WTC11 (cell line): ENCODE results near the gene CHRNG. TPM values are rescaled to one million over a fixed set of nuclear protein-coding genes. Genes with fewer than 3 reads are reported as not detected.

Source experiments
- ATAC-seq: fragments of 200-7000 bp; cut with Tn5 transposase; 2 replicates; pipeline ENCODE4 v1.10.0; 2021; ENCODE audit warnings: mild to moderate bottlenecking, moderate library complexity
- CTCF ChIA-PET: fragments of 300-600 bp; sonication (Branson Sonifier 250); formaldehyde crosslinking; loops from one replicate; lab custom pipeline; 2021; ENCODE audit warnings: antibody characterized with exemption; lab: Charles Lee
- POLR2A ChIA-PET: fragments of 350-600 bp; sonication (Branson Sonifier 250); formaldehyde crosslinking; loops from one replicate; lab custom pipeline; 2021; ENCODE audit warnings: antibody characterized with exemption; lab: Charles Lee
- DNase-seq: peaks from one replicate; pipeline ENCODE4 v3.0.0; 2021; ENCODE audit warnings: low spot score
- H3K27ac Mint-ChIP-seq: 2 replicates; pipeline ENCODE4 v1.8.0; 2021; ENCODE audit warnings: mixed read lengths
- H3K27me3 Mint-ChIP-seq: 2 replicates; pipeline ENCODE4 v1.8.0; 2021; ENCODE audit warnings: low read depth, mild to moderate bottlenecking, moderate library complexity, mixed read lengths
- H3K36me3 Mint-ChIP-seq: 2 replicates; pipeline ENCODE4 v1.8.0; 2021; ENCODE audit warnings: mixed read lengths
- H3K4me1 Mint-ChIP-seq: 2 replicates; pipeline ENCODE4 v1.8.0; 2022; ENCODE audit warnings: mixed read lengths
- H3K4me3 Mint-ChIP-seq: 2 replicates; pipeline ENCODE4 v1.8.0; 2021; ENCODE audit warnings: mild to moderate bottlenecking, moderate library complexity, mixed read lengths
- H3K9me3 Mint-ChIP-seq: 2 replicates; pipeline ENCODE4 v1.8.0; 2021; ENCODE audit warnings: mixed read lengths
- FOXJ3 ChIP-seq: sonication (generic); formaldehyde crosslinking; IDR thresholded peaks from 2 replicates; pipeline ENCODE4 v1.9.0; 2021; ENCODE audit warnings: missing genetic modification reagents, mild to moderate bottlenecking, borderline replicate concordance
- FOXP1 ChIP-seq: sonication (generic); formaldehyde crosslinking; IDR thresholded peaks from 2 replicates; pipeline ENCODE4 v1.8.0; 2022; ENCODE audit warnings: missing genetic modification reagents, mild to moderate bottlenecking, moderate library complexity, borderline replicate concordance
- HMGA2 ChIP-seq: fragments of 250-450 bp; sonication (Bioruptor Pico); IDR thresholded peaks from 2 replicates; pipeline ENCODE4 v1.4.0; 2021; ENCODE audit warnings: mild to moderate bottlenecking, moderate library complexity
- HMGXB4 ChIP-seq: sonication (generic); formaldehyde crosslinking; IDR thresholded peaks from 2 replicates; pipeline ENCODE4 v1.8.1; 2023; ENCODE audit warnings: mild to moderate bottlenecking, moderate library complexity, missing genetic modification reagents
- KAT7 ChIP-seq: sonication (generic); formaldehyde crosslinking; IDR thresholded peaks from 2 replicates; pipeline ENCODE4 v1.8.1; 2023; ENCODE audit warnings: missing genetic modification reagents, mild to moderate bottlenecking, borderline replicate concordance
- MAX ChIP-seq: sonication (generic); formaldehyde crosslinking; IDR thresholded peaks from 2 replicates; pipeline ENCODE4 v1.8.0; 2022; ENCODE audit warnings: mild to moderate bottlenecking, missing genetic modification reagents
- MYBL2 ChIP-seq: sonication (generic); formaldehyde crosslinking; IDR thresholded peaks from 2 replicates; pipeline ENCODE4 v1.8.1; 2023; ENCODE audit warnings: mild to moderate bottlenecking, moderate library complexity, missing genetic modification reagents
- NFE2L1 ChIP-seq: sonication (generic); formaldehyde crosslinking; IDR thresholded peaks from 2 replicates; pipeline ENCODE4 v1.8.1; 2023; ENCODE audit warnings: missing genetic modification reagents
- RORB ChIP-seq: fragments of 250-450 bp; sonication (Bioruptor Pico); IDR thresholded peaks from 2 replicates; pipeline ENCODE4 v1.9.0; 2021; ENCODE audit warnings: mild to moderate bottlenecking
- SOX15 ChIP-seq: fragments of 250-450 bp; sonication (Bioruptor Pico); IDR thresholded peaks from 2 replicates; pipeline ENCODE4 v1.9.0; 2021; ENCODE audit warnings: mild to moderate bottlenecking
- TCF7 ChIP-seq: sonication (generic); formaldehyde crosslinking; IDR thresholded peaks from 2 replicates; pipeline ENCODE4 v1.8.0; 2022; ENCODE audit warnings: mild to moderate bottlenecking, low read depth, missing genetic modification reagents, moderate library complexity
- TP53 ChIP-seq: sonication (generic); formaldehyde crosslinking; IDR thresholded peaks from 2 replicates; pipeline ENCODE4 v1.8.1; 2023; ENCODE audit warnings: mild to moderate bottlenecking, missing genetic modification reagents
- ZBTB43 ChIP-seq: sonication (generic); formaldehyde crosslinking; IDR thresholded peaks from 2 replicates; pipeline ENCODE4 v1.8.1; 2023; ENCODE audit warnings: mild to moderate bottlenecking, missing genetic modification reagents
- ZNF232 ChIP-seq: sonication (generic); formaldehyde crosslinking; IDR thresholded peaks from 2 replicates; pipeline ENCODE4 v1.8.0; 2022; ENCODE audit warnings: mild to moderate bottlenecking, missing genetic modification reagents
- ZNF317 ChIP-seq: sonication (generic); formaldehyde crosslinking; IDR thresholded peaks from 2 replicates; pipeline ENCODE4 v1.8.1; 2023; ENCODE audit warnings: low read depth, mild to moderate bottlenecking, moderate library complexity, missing genetic modification reagents, borderline replicate concordance
- ZNF423 ChIP-seq: fragments of 250-450 bp; sonication (Bioruptor Pico); IDR thresholded peaks from 2 replicates; pipeline ENCODE4 v2.1.2; 2022; ENCODE audit warnings: mild to moderate bottlenecking, moderate library complexity
- total RNA-seq: library from RNA; stranded (reverse); gene quantifications from 3 replicates; pipeline ENCODE4 v1.2.3, GENCODE V29; 2021
- TF ChIP-seq, protein P1 (sequence below): fragments of 250-450 bp; sonication (Bioruptor Pico); conservative IDR thresholded peaks from 2 replicates; pipeline ENCODE4 v1.9.0; 2021; ENCODE audit warnings: mild to moderate bottlenecking
- TF ChIP-seq, protein P2 (sequence below): sonication (generic); formaldehyde crosslinking; IDR thresholded peaks from 2 replicates; pipeline ENCODE4 v1.8.0; 2023; ENCODE audit warnings: mild to moderate bottlenecking, missing genetic modification reagents

Gene CHRNG
- total RNA-seq, 1 experiment from 2014 or later = 0.20 TPM

DNA sequence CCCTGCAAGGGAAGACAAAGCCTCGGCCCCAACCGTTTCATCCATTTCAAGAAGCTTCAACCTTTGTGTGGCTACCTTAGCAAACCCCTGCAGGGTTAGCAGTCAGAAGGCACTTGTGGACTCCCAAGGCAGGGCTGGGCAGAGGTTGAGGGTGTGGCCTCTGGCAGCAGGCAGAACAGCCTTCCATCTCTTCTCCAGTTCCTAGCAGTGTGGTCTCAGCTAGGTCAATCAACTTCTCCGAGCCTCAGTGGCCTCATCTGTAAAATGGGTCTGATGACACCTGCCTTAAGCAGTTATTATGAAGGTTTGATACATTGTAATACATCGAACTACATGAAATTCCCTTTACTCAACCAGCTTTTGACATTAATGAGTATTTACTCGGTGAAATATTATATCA, 26.1 kb upstream of the CHRNG start:
- DNase-seq = no peak
- TF ChIP-seq, protein P1, sequence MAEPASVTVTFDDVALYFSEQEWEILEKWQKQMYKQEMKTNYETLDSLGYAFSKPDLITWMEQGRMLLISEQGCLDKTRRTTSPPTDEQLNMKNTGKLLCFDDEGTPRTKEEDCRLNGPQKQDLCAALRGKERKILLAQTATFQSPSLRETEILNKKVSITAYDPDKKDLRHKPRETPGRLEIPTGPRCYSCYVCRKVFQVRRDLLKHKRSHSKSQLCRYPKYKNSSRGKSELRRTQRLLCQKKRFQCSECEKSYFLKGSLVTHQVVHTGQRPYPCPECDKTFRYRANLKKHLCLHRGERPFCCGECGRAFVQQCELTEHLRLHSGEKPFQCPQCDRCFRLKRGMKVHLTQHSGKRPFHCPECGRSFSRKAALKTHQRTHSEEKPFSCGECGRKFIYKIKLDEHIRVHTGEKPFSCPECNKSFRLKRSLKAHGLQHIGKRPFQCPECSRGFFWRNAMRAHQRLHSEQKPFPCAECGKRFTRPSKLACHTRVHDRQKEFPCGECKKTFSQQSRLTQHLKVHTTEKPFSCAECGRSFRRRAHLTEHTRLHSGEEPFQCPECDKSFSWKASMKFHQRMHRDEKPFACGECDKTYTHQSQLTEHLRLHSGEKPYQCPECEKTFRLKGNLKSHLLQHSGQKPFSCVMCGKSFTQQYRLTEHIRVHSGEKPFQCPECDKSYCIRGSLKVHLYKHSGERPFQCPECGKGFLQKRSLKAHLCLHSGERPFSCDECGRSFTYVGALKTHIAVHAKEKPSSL = no peak
- TF ChIP-seq TP53 (CRISPR knock-in tag) (no peak), RORB (CRISPR knock-in tag) (no peak), ZNF423 (CRISPR knock-in tag) (no peak), HMGA2 (CRISPR knock-in tag) (no peak), MAX (CRISPR knock-in tag) (no peak), MYBL2 (CRISPR knock-in tag) (no peak)
- H3K9me3 Mint-ChIP-seq = no peaks in the 10 kb centered on the region
- H3K27me3 Mint-ChIP-seq = no peaks in the 10 kb centered on the region; the same call in 1 of the 2 replicates
- no peak overlapping the region for H3K27ac Mint-ChIP-seq
- peaks cover 7% of the 10 kb centered on the region; the same call in 1 of the 2 replicates for H3K4me1 Mint-ChIP-seq
- POLR2A ChIA-PET = no interaction called here
- H3K4me3 Mint-ChIP-seq = no peak overlapping the region
- no peaks in the 10 kb centered on the region for H3K36me3 Mint-ChIP-seq
- CTCF ChIA-PET = interaction anchor here (0.9 to 6.9 kb wide), 3 partner anchors 9 to 147 kb away, joined by 3 to 73 read pairs (median 4); partner anchors contain the start of gene PRSS56
- no peak for ATAC-seq

DNA sequence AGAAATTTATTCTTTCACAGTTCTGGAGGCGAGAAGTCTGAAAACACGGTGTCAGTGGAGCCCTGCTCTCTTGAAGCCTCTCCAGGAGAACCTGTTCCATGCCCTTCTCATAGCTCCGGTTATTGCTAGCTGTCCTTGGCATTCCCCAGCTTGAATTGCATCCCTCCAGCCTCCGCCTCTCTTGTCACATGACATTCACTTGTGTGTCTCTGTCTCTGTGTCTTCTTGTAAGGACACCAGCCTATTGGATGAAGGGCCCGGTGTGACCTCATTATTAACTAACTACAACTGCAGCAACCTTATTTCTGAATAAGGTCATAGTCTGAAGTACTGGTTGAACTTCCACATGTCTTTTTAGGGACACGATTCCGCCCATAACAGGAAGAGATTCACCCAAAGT, 23.9 kb upstream of the CHRNG start:
- POLR2A ChIA-PET = no interaction called here
- Mint-ChIP-seq H3K9me3 (no peaks in the 10 kb centered on the region), H3K4me3 (no peak overlapping the region), H3K27me3 (peaks cover 6% of the 10 kb centered on the region), H3K36me3 (no peaks in the 10 kb centered on the region), H3K27ac (no peak overlapping the region), H3K4me1 (peaks cover 7% of the 10 kb centered on the region; the same call in 1 of the 2 replicates)
- DNase-seq = no peak
- TF ChIP-seq TCF7 = no peak
- no peak for TF ChIP-seq FOXP1 (CRISPR knock-in tag)
- TF ChIP-seq, protein P2, sequence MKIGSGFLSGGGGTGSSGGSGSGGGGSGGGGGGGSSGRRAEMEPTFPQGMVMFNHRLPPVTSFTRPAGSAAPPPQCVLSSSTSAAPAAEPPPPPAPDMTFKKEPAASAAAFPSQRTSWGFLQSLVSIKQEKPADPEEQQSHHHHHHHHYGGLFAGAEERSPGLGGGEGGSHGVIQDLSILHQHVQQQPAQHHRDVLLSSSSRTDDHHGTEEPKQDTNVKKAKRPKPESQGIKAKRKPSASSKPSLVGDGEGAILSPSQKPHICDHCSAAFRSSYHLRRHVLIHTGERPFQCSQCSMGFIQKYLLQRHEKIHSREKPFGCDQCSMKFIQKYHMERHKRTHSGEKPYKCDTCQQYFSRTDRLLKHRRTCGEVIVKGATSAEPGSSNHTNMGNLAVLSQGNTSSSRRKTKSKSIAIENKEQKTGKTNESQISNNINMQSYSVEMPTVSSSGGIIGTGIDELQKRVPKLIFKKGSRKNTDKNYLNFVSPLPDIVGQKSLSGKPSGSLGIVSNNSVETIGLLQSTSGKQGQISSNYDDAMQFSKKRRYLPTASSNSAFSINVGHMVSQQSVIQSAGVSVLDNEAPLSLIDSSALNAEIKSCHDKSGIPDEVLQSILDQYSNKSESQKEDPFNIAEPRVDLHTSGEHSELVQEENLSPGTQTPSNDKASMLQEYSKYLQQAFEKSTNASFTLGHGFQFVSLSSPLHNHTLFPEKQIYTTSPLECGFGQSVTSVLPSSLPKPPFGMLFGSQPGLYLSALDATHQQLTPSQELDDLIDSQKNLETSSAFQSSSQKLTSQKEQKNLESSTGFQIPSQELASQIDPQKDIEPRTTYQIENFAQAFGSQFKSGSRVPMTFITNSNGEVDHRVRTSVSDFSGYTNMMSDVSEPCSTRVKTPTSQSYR = no peak
- TF ChIP-seq KAT7 = no peak
- TF ChIP-seq ZBTB43 = no peak
- TF ChIP-seq HMGXB4 = no peak
- TF ChIP-seq ZNF232 (CRISPR knock-in tag) = no peak
- no peak for TF ChIP-seq SOX15
- no peak for TF ChIP-seq FOXJ3 (CRISPR knock-in tag)
- TF ChIP-seq NFE2L1 (CRISPR knock-in tag) = no peak
- TF ChIP-seq TP53 (CRISPR knock-in tag) = no peak
- no peak for TF ChIP-seq ZNF317 (CRISPR knock-in tag)
- TF ChIP-seq, all 79 proteins: peak for 0
- no peak for ATAC-seq
- CTCF ChIA-PET = interaction anchor here (0.7 to 2.1 kb wide), 6 partner anchors 8 to 277 kb away, joined by 3 to 14 read pairs (median 4); no protein-coding TSS in a partner anchor
